Stimulated activated CD4-positive, alpha-beta T cell treated with anti-CD3 and anti-CD28 coated beads, Interleukin-12 subunit alpha, Interleukin-12 subunit beta, amount 100 ng/mL, for 48 hours (primary cell): ENCODE measurements around the gene SPRYD7.
"Not testable (repeated sequence)": the region's sequence is repeated elsewhere in the genome, so short reads cannot be mapped to it uniquely, and the experiment has no call there.

ENCODE experiments used
- DNase-seq, 3 donors: peaks; one replicate each; pipeline ENCODE4 v3.0.0-alpha.2; 2020; ENCODE audit warnings: low read depth in 2 of 3, low spot score in 1 of 3

The SPRYD7 gene

GRCh38 chr13:49933511-49933910 is 2.6 kb downstream of the SPRYD7 start:
- DNase-seq: no peak

GRCh38 chr13:49932868-49933267 is 3.3 kb downstream of the SPRYD7 start:
- no peak for DNase-seq

GRCh38 chr13:49932066-49932465 is 4.1 kb downstream of the SPRYD7 start:
- DNase-seq: no peak

GRCh38 chr13:49927755-49928154 is 8.4 kb downstream of the SPRYD7 start:
- no peak for DNase-seq

GRCh38 chr13:49925881-49926418 is 10.2 kb downstream of the SPRYD7 start:
- no peak for DNase-seq

- no peak for DNase-seq
These were observed 13.8 kb downstream of the SPRYD7 start for GRCh38 chr13:49922301-49922700.

GRCh38 chr13:49920969-49921368 is 15.2 kb downstream of the SPRYD7 start:
- DNase-seq: not testable (repeated sequence)

- DNase-seq: not testable (repeated sequence)
These were observed 18.0 kb downstream of the SPRYD7 start for GRCh38 chr13:49918106-49918505.

GRCh38 chr13:49914947-49915346 is 21.2 kb downstream of the SPRYD7 start:
- DNase-seq: no peak

- no peak for DNase-seq
These were observed 27.5 kb downstream of the SPRYD7 start for GRCh38 chr13:49908637-49909036.

GRCh38 chr13:49904729-49905456 is 31.2 kb downstream of the SPRYD7 start:
- no peak for DNase-seq

GRCh38 chr13:49898792-49899191 is 37.3 kb downstream of the SPRYD7 start:
- no peak for DNase-seq

GRCh38 chr13:49897713-49898112 is 38.4 kb downstream of the SPRYD7 start:
- DNase-seq: no peak

GRCh38 chr13:49895826-49896225 is 40.3 kb downstream of the SPRYD7 start:
- no peak for DNase-seq

GRCh38 chr13:49893591-49893990 is 42.5 kb downstream of the SPRYD7 start:
- no peak for DNase-seq

GRCh38 chr13:49890376-49890775 is 45.8 kb downstream of the SPRYD7 start:
- DNase-seq: no peak

GRCh38 chr13:49878682-49879081 is 57.5 kb downstream of the SPRYD7 start:
- DNase-seq: no peak

GRCh38 chr13:49877629-49878218 is 58.4 kb downstream of the SPRYD7 start:
- no peak for DNase-seq

GRCh38 chr13:49874430-49874829 is 61.7 kb downstream of the SPRYD7 start:
- no peak for DNase-seq

- no peak for DNase-seq
These were observed 66.6 kb downstream of the SPRYD7 start for GRCh38 chr13:49869519-49869918.

GRCh38 chr13:49867834-49868233 is 68.3 kb downstream of the SPRYD7 start:
- DNase-seq: no peak

- DNase-seq: no peak
These were observed 70.9 kb downstream of the SPRYD7 start for GRCh38 chr13:49865218-49865617.

- no peak for DNase-seq
These were observed 71.6 kb downstream of the SPRYD7 start for GRCh38 chr13:49864509-49864908.
